Suppressor macrophage treated with lipopolysaccharide for 1 hour (primary cell): Measurements from ENCODE around the gene TSPEAR.
"Not testable (repeated sequence)": the region's sequence is repeated elsewhere in the genome, so short reads cannot be mapped to it uniquely, and the experiment has no call there.

Experiments
- DNase-seq, 3 donors: peaks; one replicate each; pipeline ENCODE4 v3.0.0-alpha.2; 2020 to 2022

Gene TSPEAR

DNA sequence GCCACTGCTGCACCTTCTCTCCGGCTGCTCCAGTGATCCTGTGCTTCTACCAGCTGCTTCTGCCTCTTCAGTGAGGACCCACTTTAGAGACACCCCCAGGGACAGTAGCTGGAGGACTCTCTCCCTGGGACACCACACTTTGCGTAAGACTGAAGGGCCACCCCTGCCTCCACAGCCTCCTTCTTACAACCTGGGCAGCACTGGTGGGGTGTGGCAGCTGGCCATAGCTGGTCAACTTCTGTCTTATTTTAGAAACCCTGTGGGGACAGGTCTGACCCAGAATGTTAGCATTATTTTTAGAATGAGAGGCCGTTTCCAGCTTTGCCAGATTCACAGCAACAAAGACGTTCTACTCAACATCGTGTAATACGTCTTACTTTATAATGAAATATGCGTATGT lies 85.6 kb downstream of the TSPEAR start:
- no peak for DNase-seq

- DNase-seq: no peak
Measured at GRCh38 chr21:44623575-44623974, 87.8 kb downstream of the TSPEAR start.

GRCh38 chr21:44619886-44620285 lies 91.5 kb downstream of the TSPEAR start:
- DNase-seq: no peak

- DNase-seq: no peak
Measured at GRCh38 chr21:44618909-44619308, 92.5 kb downstream of the TSPEAR start.

DNA sequence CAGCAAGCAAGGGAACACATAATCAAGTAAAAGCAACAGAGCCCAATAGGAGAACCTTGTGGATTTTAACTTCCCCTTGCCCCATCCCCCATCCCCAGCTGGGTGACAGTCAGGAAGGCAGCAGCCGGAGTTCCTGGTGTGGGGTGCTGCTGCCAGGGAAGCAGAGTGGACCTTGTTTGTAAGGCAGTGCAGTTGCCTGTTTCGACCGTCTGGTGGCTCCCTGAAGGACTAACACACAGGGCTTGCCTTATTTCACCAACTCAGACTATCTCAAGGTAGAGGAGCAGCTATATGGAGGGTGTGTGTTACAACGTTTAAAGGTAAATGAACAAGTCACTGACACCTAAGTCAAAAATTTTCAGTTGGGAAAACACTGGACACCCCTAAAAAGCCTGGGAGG lies 92.9 kb downstream of the TSPEAR start:
- DNase-seq: peak in 2 of 3 donors; percentile 24 to 49

- DNase-seq: no peak
Measured at GRCh38 chr21:44617071-44617501, 94.3 kb downstream of the TSPEAR start.

GRCh38 chr21:44616591-44616926 lies 94.8 kb downstream of the TSPEAR start:
- no peak for DNase-seq

- no peak for DNase-seq
Measured at GRCh38 chr21:44615911-44616590, 95.3 kb downstream of the TSPEAR start.

DNA sequence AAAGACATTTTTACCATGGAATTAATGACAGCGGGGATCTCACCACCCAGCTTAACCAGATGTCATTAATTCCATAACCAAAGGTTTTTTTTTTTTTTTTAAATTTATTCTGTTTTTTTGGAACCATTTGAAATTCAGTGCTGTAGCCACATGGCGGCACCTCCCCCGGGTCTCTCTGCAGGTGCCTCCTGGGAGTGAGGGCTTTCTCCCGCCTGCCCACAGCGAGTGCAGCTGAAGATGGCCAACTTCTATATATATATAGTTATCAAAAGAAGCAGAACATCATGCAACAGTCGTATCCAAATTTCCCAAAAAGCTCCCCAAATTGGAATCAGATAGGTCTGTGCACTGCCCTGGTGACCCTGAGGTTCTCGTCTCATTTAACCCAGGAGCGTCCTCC lies 95.9 kb downstream of the TSPEAR start:
- no peak for DNase-seq

- DNase-seq: no peak
Measured at GRCh38 chr21:44614961-44615391, 96.4 kb downstream of the TSPEAR start.

DNA sequence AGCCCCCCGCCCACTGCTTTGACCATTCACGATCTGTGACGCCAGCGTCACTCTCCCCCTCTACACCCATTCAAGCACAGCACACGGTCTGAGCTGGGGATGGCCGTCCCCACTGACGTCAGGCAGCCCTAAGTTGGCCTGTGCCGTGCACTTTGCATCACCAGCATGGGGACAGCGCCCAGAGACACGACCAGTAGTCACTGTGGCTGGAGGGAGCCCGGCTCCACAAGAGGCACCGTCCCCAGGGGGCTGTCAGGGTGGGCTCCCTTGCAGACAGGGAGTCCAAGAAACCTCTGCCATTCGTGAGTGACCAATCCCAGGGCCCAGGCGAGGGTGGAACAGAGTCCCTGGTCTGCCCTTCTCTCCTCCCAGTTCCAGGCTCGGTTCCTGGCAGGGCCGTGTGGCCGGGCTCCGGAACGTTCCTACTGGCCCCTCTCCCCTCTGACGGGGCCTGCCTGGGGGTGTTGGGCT lies 97.2 kb downstream of the TSPEAR start:
- no peak for DNase-seq

GRCh38 chr21:44613386-44614155 lies 97.8 kb downstream of the TSPEAR start:
- no peak for DNase-seq

DNA sequence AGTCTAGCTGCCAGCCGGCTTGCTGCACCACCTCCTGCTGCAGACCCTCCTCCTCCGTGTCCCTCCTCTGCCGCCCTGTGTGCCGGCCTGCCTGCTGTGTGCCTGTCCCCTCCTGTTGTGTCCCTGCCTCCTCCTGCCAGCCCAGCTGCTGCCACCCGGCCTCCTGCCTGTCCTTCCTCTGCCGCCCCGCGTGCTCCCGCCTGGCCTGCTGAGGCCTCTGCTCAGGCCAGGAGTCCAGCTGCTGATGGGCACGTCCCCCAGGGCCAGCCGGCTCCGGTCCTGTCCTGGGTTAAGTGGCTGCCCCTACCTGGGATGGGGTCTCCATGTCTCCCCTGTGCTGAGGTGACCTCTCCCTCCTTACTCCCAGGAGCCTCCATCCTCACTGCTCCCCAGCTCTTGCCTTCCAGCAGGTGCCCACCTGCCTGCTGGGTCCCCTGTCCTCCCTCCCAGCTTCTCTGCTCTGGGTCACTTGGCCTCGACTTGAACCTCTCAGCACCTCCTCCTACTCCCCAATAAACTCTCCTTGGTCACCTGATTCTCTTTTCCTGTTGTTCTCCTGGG lies 98.6 kb downstream of the TSPEAR start:
- no peak for DNase-seq

GRCh38 chr21:44612029-44612486 lies 99.3 kb downstream of the TSPEAR start, which contains the start of gene KRTAP10-8:
KRTAP10-8 (plus strand) TSS chr21:44612079; CDS start chr21:44612101, 22 bp downstream.
- DNase-seq: no peak

DNA sequence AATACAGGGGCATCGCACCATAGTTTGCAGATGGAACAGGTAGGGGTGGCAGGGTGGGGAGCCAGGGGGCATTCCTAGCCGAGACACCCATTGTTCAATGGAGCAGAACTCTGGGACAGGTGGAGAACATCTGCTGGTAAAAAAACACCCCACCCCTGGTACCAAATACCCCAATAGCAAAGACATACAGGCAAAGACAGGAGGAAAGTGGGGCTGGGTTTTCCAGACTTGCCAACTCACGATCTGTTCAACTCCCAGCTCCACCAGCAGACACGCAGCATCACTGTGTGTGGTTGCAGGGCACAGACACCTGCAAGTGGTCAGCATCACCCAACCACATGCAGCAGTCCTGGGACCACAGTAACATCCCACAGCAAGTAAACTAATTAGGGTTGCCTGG lies 99.8 kb downstream of the TSPEAR start:
- no peak for DNase-seq

DNA sequence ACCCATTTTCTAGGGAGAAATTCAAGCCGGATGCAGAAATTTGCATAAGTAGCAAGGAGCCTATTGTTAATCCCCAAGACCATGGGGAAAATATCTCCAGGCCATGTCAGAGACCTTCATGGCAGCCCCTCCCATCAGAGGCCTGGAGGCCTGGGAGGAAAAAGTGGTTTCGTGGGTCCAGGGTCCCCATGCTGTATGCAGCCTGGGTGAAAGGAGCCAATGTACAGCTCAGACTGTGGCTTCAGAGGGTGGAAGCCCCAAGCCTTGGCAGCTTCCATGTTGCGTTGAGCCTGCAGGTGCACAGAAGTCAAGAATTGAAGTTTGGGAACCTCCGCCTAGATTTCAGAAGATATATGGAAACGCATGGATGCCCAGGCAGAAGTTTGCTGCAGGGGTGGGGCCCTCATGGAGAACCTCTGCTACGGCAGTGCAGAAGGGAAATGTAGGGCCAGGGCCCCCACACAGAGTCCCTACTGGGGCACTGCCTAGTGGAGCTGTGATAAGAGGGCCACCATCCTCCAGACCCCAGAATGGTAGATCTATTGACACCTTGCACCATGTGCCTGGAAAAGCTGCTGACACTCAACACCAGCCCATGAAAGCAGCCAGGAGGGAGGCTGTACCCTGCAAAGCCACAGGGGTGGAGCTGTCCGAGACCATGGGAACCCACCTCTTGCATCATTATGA lies 101.1 kb downstream of the TSPEAR start:
- not testable (repeated sequence) for DNase-seq

DNA sequence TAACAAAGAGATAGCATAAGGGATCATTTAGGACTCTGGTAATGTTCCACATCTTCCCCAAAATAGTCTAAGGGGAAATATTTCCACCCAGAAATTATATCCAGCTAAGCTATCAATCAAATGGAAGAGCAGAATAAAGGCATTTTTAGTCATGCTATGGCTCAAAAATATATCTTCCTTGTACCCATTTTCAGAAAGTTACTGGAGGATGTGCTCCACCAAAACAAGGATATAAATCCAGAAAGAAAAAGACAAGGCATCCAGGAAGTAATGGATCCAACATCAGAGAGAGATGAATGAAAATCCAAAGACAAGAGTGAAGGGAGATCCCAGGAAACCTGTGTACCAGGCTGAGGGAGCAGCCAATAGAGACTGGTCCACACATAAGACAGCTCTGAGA lies 102.2 kb downstream of the TSPEAR start:
- no peak for DNase-seq

DNA sequence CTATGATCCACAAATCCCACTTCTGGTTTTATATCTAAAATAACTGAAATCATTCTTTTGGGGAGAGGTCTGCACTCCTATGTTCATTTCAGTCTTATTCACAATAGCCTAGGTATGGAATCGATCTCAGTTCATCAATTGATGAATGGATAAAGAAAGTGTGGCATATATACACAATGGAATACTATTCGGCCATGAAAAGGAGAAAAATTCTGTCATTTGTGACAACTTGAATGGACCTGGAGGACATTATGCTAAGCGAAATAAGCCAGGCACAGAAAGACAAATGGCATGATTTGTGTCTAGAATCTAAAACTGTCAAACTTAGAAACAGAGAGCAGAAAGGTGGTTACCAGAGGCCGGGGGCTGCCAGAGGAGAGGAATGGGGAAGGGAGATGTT lies 104.9 kb downstream of the TSPEAR start:
- no peak for DNase-seq

GRCh38 chr21:44603911-44604310 lies 107.5 kb downstream of the TSPEAR start:
- DNase-seq: no peak

DNA sequence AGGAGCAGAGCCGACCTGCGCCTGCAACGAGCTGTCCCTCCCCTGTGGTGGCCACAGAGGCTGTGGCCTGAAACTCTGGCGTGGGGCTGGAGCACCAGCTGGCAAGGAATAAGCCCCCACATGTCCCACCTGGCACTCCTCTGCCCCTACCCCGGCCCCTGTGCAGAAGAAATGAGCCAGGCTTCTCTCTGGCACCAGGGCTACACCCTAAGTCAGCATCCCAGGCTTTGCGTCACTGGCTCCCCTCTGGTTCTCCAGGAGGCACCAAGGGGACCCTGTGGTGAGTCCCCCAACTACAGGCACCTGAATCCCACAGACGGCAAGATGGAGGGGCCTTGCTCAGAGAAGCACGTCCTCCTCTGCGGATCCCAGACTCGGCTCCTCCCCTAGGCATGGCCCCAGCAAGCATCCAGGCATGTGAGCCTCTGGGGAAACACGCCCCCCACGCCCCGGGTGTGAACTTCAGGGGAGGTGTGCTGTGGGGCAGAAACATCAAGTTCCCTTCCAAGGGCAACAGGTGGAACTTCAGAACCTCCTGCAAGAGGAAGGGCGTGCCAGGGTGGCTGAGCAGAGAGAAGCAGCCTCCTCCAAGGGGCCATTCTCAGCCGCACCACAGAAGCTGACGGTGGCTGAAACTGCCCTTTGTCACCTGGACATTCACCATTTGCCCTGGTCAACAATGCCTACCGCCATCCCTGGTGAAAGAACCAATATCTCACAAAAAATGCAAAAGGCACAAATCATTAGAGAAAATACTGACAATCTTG lies 108.1 kb downstream of the TSPEAR start:
- no peak for DNase-seq

DNA sequence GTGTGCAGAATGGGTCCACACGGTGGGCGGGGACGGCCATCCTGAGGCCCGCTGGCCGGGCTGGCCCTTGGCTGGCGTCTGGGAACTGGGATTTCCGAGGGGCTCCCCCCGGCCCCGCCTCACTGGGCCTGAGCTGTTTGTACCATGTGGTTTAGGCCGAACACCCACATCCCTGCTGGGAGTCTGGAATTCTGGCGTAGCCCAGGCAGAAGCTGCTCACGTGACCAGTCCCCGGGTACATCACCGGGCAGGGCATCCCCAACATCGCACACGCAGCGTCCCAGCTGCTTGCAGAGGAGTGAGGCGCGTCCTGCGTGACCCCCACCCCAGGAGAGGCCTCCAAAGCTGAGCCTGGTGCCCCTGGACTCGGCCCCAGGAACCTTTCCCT lies 108.9 kb downstream of the TSPEAR start:
- DNase-seq: peak in 1 of 3 donors; percentile 8
